Hepatocyte (in vitro differentiated cells): ENCODE results near the gene HERC5.

Experiments
- CTCF ChIP-seq: fragments of 200-600 bp; sonication (generic); IDR thresholded peaks from 2 replicates; pipeline ENCODE4 v1.5.1; 2016; ENCODE audit warnings: antibody characterized with exemption, mild to moderate bottlenecking; ENCODE audit not compliant: poor library complexity
- EZH2 ChIP-seq: fragments of 200-600 bp; sonication (generic); IDR thresholded peaks from 2 replicates; pipeline ENCODE4 v1.6.1; 2016; ENCODE audit warnings: antibody characterized with exemption, mild to moderate bottlenecking, borderline replicate concordance

- TF ChIP-seq CTCF (no peak), EZH2 (no peak)
These were observed 66.6 kb downstream of the HERC5 start, which contains the start of gene PYURF for GRCh38 chr4:88523325-88524129.
